Right ventricle myocardium inferior (tissue), 1 donor: ENCODE data around the gene INTS3. TPM values are rescaled to one million over a fixed set of nuclear protein-coding genes. Genes with fewer than 3 reads are reported as not detected.
"Not testable (repeated sequence)": the region's sequence is repeated elsewhere in the genome, so short reads cannot be mapped to it uniquely, and the experiment has no call there.

ENCODE experiments used
- ATAC-seq: fragments of 200-7000 bp; cut with Tn5 transposase; one replicate; pipeline ENCODE4 v1.9.1; 2020; ENCODE audit warnings: mild to moderate bottlenecking, moderate library complexity
- DNase-seq: peaks from one replicate; pipeline ENCODE4 v3.0.0; 2021; ENCODE audit errors: missing footprints
- intact Hi-C: fragments of 100-400 bp; cut with DNase I; formaldehyde crosslinking; loops from one replicate; pipeline ENCODE4 v1.11.0; 2022
- total RNA-seq: library from RNA; stranded (reverse); fragmentation: NEBNext Ultra II Directional; extraction: Animal tissue kit (Norgen Biotek cat#: 25700); gene quantifications from one replicate; pipeline ENCODE4 v1.2.1, GENCODE V29; 2021
- donor health status: DM: no; HTN: yes; CAD: no; lungs with severe emphysema.

INTS3 gene
- total RNA-seq, 1 donor from 2014 or later, result 33.0 TPM

- no peak for ATAC-seq
- intact Hi-C loops, result loop anchor here (1.0 kb wide), 1 partner anchor 29 kb away; the partner anchor contains the start of gene INTS3
- no peak for DNase-seq
Measured at GRCh38 chr1:153698923-153699714, 28.7 kb upstream of the INTS3 start.

GRCh38 chr1:153699768-153700167, 28.1 kb upstream of the INTS3 start:
- ATAC-seq (no peak), DNase-seq (no peak)
- intact Hi-C loops, result no loop called here

GRCh38 chr1:153705484-153705883, 22.4 kb upstream of the INTS3 start:
- DNase-seq (no peak), ATAC-seq (no peak)
- intact Hi-C loops, result no loop called here

DNA sequence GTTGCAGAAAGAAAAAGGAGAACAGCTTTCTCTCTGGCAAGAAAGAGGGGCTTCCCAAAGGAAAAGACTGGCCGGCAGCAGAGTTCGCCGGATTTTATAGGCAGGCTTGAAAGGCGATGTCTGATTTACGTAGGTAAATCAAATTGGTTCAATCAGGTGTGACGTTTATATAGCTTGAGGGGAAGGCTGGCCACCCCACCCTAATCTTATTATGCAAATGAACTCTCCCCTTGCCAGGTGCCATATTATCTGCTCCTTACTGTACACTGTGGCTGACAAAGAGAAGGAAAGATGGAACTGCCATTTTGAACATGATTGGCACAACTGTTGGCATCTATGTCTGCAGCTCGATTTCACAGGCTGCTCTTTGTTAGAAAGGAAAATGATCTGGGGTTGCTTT, 16.8 kb upstream of the INTS3 start:
- ATAC-seq (no peak), DNase-seq (no peak)
- intact Hi-C loops, result no loop called here

- ATAC-seq, intact Hi-C loops: not testable (repeated sequence)
Measured at GRCh38 chr1:153716211-153716610, 11.6 kb upstream of the INTS3 start.

GRCh38 chr1:153717330-153717729, 10.5 kb upstream of the INTS3 start:
- ATAC-seq, result no peak
- intact Hi-C loops, result no loop called here
- DNase-seq, result no peak

More at GRCh38 chr1:153716211-153716610, 11.6 kb upstream of the INTS3 start:
- not testable (repeated sequence) for DNase-seq

DNA sequence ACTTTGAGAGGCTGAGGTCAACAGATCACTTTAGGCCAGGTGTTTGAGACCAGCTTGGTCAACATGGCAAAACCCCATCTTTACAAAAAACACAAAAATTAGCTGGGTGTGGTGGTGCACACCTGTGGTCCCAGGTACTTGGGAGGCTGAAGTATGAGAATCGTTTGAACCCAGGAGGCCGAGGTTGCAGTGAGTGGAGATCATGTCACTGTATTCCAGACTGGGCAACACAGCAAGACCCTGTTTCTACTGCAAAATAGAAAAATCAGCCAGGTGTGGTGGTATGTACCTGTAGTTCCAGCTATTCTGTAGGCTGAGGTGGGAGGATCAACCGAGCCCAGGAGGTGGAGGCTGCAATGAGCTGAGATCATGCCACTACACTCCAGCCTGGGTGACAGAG, 4.2 kb upstream of the INTS3 start:
- intact Hi-C loops, result no loop called here

DNA sequence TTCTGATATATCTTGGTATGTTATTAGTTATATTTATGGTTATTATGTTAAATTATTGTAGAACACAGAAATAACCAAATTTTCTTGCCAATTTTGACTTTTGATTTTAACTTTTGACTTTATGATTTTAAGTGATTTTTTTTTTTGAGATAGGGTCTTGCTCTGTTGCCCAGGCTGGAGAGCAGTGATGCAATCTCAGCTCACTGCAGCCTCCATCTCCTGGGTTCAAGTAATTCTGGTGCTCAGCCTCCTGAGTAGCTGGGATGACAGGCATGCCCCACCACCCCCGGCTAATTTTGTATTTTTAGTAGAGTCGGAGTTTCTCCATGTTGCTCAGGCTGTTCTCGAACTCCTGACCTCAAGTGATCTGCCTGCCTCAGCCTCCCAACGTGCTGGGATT, 3.2 kb upstream of the INTS3 start:
- ATAC-seq, intact Hi-C loops, DNase-seq: not testable (repeated sequence)

More for the DNA sequence above, 4.2 kb upstream of the INTS3 start:
- ATAC-seq (no peak), DNase-seq (no peak)

- intact Hi-C loops, result loop anchor here (1.0 kb wide), 1 partner anchor 30 kb away; no protein-coding TSS in a partner anchor
- DNase-seq (peak; percentile 72), ATAC-seq (peak; percentile 11)
Measured at GRCh38 chr1:153728305-153729066, 636 bp downstream of the INTS3 start.

GRCh38 chr1:153730468-153730988, 2.7 kb downstream of the INTS3 start:
- intact Hi-C loops, result no loop called here
- ATAC-seq (no peak), DNase-seq (no peak)

DNA sequence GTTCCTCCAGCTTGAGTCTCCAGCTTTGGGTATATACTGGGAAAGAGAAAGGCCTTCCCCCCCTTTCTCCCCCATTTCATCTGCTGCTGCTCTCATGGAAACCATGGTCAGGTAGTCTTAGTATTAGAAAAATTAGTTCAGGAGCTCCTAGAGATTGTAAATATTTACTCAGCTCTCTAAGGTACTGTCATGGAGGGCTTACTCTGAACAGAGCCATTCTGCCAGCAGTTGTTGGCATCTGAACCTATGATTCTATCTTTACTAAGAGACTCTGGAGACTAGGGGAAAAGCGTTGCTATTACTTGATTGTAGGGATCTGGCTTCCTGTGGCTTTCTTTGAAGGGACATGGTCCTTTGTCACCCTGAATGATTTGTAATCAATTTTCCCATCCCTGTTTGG, 6.1 kb downstream of the INTS3 start:
- no peak for DNase-seq
- peak; percentile 49 for ATAC-seq
- intact Hi-C loops, result no loop called here

- DNase-seq, result no peak
- peak; percentile 24 for ATAC-seq
- intact Hi-C loops, result no loop called here
Measured at GRCh38 chr1:153734396-153735089, 6.7 kb downstream of the INTS3 start.

GRCh38 chr1:153735090-153735420, 7.2 kb downstream of the INTS3 start:
- ATAC-seq (no peak), DNase-seq (no peak)
- intact Hi-C loops, result no loop called here

DNA sequence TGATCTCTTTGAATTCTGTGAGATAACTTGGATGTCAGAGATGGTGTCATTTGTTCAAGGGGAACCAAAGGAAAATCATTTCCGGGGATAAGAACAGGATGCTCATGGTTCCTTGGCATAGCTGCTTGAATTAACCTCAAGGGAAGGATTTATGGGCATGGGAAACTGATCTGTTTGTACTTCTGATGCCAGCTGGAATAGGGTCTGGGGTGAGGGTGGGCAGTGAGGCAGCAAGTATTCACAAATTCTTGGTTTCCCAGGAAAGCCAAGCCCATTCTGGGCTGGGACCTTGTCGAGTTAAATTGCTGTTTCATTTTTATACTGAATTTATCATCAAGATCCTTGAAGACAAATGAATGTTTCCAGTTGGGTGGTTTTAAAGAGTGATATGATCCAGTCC, 14.1 kb downstream of the INTS3 start:
- no peak for ATAC-seq
- DNase-seq, result no peak
- intact Hi-C loops, result no loop called here

GRCh38 chr1:153742411-153743142, 14.7 kb downstream of the INTS3 start:
- ATAC-seq (peak; percentile 53), DNase-seq (no peak)
- intact Hi-C loops, result no loop called here

- DNase-seq (no peak), ATAC-seq (no peak)
- intact Hi-C loops, result no loop called here
Measured at GRCh38 chr1:153745417-153745816, 17.6 kb downstream of the INTS3 start.

- ATAC-seq, result no peak
- intact Hi-C loops, result no loop called here
- DNase-seq, result no peak
Measured at GRCh38 chr1:153746174-153746573, 18.3 kb downstream of the INTS3 start.

DNA sequence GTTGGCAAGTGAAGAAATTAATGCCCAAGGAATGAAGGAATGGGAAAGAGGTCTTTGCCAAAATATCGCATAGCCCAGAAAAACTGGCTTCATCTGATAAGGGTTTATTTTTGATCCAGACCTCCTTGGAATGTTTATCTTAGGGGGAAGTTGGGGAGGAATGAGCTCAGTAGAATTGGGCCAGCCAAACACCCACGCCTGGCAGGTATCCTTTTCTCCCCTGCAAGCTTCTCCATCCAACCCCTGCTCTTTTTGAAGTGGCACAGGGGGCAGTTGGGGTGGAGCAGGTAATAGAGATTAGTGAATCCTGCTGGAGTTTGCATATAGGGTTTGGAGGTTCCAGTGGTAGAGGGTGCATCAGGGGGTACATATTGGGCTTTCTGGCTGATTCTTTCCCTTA, 21.1 kb downstream of the INTS3 start:
- ATAC-seq (no peak), DNase-seq (no peak)
- intact Hi-C loops, result loop anchor here (1.0 to 2.0 kb wide), 2 partner anchors 71 to 238 kb away; partner anchors contain the start of gene NPR1
